ENCODE data around the gene SLC38A3. TPM values are rescaled to one million over a fixed set of nuclear protein-coding genes. Genes with fewer than 3 reads are reported as not detected.

Gene SLC38A3
- total RNA-seq, 1 donor from 2014 or later = 0.17 TPM

GRCh38 chr3:50165910-50166538 is 39.0 kb upstream of the SLC38A3 start:
- no peak overlapping the region for H3K27ac ChIP-seq
- peaks cover 66% of the 10 kb centered on the region for H3K4me1 Mint-ChIP-seq
- H3K36me3 Mint-ChIP-seq = peaks cover 2% of the 10 kb centered on the region
- peaks cover 22% of the 10 kb centered on the region for H3F3A ChIP-seq (ENCODE audit: low read depth)
- H2AFZ ChIP-seq (replicated peaks) = no peak overlapping the region
- no peak for TF ChIP-seq CTCF (IDR thresholded peaks at IDR 0.05)
- no peak for TF ChIP-seq EZH2 (IDR thresholded peaks at IDR 0.05)
- no peak for TF ChIP-seq EZH2phosphoT487 (IDR thresholded peaks at IDR 0.05)
- H3K9me3 Mint-ChIP-seq = no peaks in the 10 kb centered on the region
- no peak overlapping the region for H3K9ac ChIP-seq
- DNase-seq (ENCODE audit: low spot score) = no peak
- peak overlapping the region; percentile 55 for H3K4me2 ChIP-seq
- no peak overlapping the region for H3K4me3 ChIP-seq
- peaks cover 12% of the 10 kb centered on the region for H3K27me3 Mint-ChIP-seq (ENCODE audit: insufficient read depth, low read depth)
- peaks cover 12% of the 10 kb centered on the region for H3K79me2 ChIP-seq (ENCODE audit: low read depth)
- H3K9me3 ChIP-seq (ENCODE audit: low read depth) = no peaks in the 10 kb centered on the region
- peak overlapping the region; percentile 64 for H3K4me3 Mint-ChIP-seq
- H3K36me3 ChIP-seq = no peaks in the 10 kb centered on the region
- peak overlapping the region; percentile 99 for H3K27ac Mint-ChIP-seq
- H3K4me1 ChIP-seq = peaks cover 64% of the 10 kb centered on the region
- H3K27me3 ChIP-seq = no peaks in the 10 kb centered on the region
- peaks cover 96% of the 10 kb centered on the region for H4K20me1 ChIP-seq (ENCODE audit: low read depth)

- Histone ChIP-seq H3K27me3 (no peaks in the 10 kb centered on the region), H3K4me3 (no peak overlapping the region), H3K36me3 (no peaks in the 10 kb centered on the region), H3K4me2 (peak overlapping the region; percentile 55), H3K79me2 (ENCODE audit: low read depth) (peaks cover 12% of the 10 kb centered on the region), H2AFZ (replicated peaks) (no peak overlapping the region), H3K9ac (no peak overlapping the region), H4K20me1 (ENCODE audit: low read depth) (peaks cover 96% of the 10 kb centered on the region), H3K9me3 (ENCODE audit: low read depth) (no peaks in the 10 kb centered on the region), H3K4me1 (peaks cover 64% of the 10 kb centered on the region), H3F3A (ENCODE audit: low read depth) (peaks cover 22% of the 10 kb centered on the region), H3K27ac (peak overlapping the region; percentile 58)
- Mint-ChIP-seq H3K4me1 (peaks cover 66% of the 10 kb centered on the region), H3K36me3 (peaks cover 2% of the 10 kb centered on the region), H3K9me3 (no peaks in the 10 kb centered on the region), H3K27me3 (ENCODE audit: insufficient read depth, low read depth) (peaks cover 10% of the 10 kb centered on the region), H3K27ac (peak overlapping the region; percentile 99), H3K4me3 (peak overlapping the region; percentile 64)
- no peak for DNase-seq (ENCODE audit: low spot score)
- TF ChIP-seq EZH2 (IDR thresholded peaks at IDR 0.05) = no peak
- no peak for TF ChIP-seq CTCF (IDR thresholded peaks at IDR 0.05)
These were observed 38.5 kb upstream of the SLC38A3 start for GRCh38 chr3:50166620-50167019.

- H3K36me3 ChIP-seq = no peaks in the 10 kb centered on the region
- H3K36me3 Mint-ChIP-seq = peaks cover 2% of the 10 kb centered on the region
- H4K20me1 ChIP-seq (ENCODE audit: low read depth) = peaks cover 97% of the 10 kb centered on the region
- peak overlapping the region; percentile 99 for H3K27ac Mint-ChIP-seq
- H3K4me1 ChIP-seq = peaks cover 64% of the 10 kb centered on the region
- peak overlapping the region; percentile 66 for H3K4me2 ChIP-seq
- no peak overlapping the region for H3K4me3 ChIP-seq
- H3K4me1 Mint-ChIP-seq = peaks cover 69% of the 10 kb centered on the region
- no peaks in the 10 kb centered on the region for H3K27me3 ChIP-seq
- H3K4me3 Mint-ChIP-seq = peak overlapping the region; percentile 76
- H3K27me3 Mint-ChIP-seq (ENCODE audit: insufficient read depth, low read depth) = peaks cover 10% of the 10 kb centered on the region
- DNase-seq (ENCODE audit: low spot score) = peak; percentile 46
- H3K9me3 Mint-ChIP-seq = no peaks in the 10 kb centered on the region
- H3K9me3 ChIP-seq (ENCODE audit: low read depth) = no peaks in the 10 kb centered on the region
- peaks cover 22% of the 10 kb centered on the region for H3F3A ChIP-seq (ENCODE audit: low read depth)
- peaks cover 12% of the 10 kb centered on the region for H3K79me2 ChIP-seq (ENCODE audit: low read depth)
- H3K9ac ChIP-seq = no peak overlapping the region
- H3K27ac ChIP-seq = peak overlapping the region; percentile 58
- no peak overlapping the region for H2AFZ ChIP-seq (replicated peaks)
- no peak for TF ChIP-seq EZH2phosphoT487 (IDR thresholded peaks at IDR 0.05)
- TF ChIP-seq CTCF (IDR thresholded peaks at IDR 0.05) = no peak
- TF ChIP-seq EZH2 (IDR thresholded peaks at IDR 0.05) = no peak
These were observed 37.8 kb upstream of the SLC38A3 start for GRCh38 chr3:50167069-50167840.

Data from neural progenitor cell (in vitro differentiated cells).